Measurements from ENCODE around the gene KSR1.
"Not testable (repeated sequence)": the region's sequence is repeated elsewhere in the genome, so short reads cannot be mapped to it uniquely, and the experiment has no call there.

Gene KSR1

GRCh38 chr17:27455914-27456680 is at the start of gene KSR1:
Gene KSR1, plus strand, starts transcription at chr17:27456448. Its CDS starts 196 bp downstream, at chr17:27456644.
- DNase-seq, result peak; percentile 87

GRCh38 chr17:27407916-27408864 is 48.1 kb upstream of the KSR1 start:
- DNase-seq, result no peak

- no peak for DNase-seq
Measured at GRCh38 chr17:27408891-27409290, 47.4 kb upstream of the KSR1 start.

- DNase-seq, result not testable (repeated sequence)
Measured at GRCh38 chr17:27412158-27412557, 44.1 kb upstream of the KSR1 start.

- no peak for DNase-seq
Measured at GRCh38 chr17:27413315-27413714, 42.9 kb upstream of the KSR1 start.

GRCh38 chr17:27413792-27414191 is 42.5 kb upstream of the KSR1 start:
- DNase-seq, result no peak

- no peak for DNase-seq
Measured at GRCh38 chr17:27414271-27414670, 42.0 kb upstream of the KSR1 start.

GRCh38 chr17:27414694-27415093 is 41.6 kb upstream of the KSR1 start:
- no peak for DNase-seq

- DNase-seq, result no peak
Measured at GRCh38 chr17:27415120-27415795, 41.0 kb upstream of the KSR1 start.

- no peak for DNase-seq
Measured at GRCh38 chr17:27417596-27418365, 38.5 kb upstream of the KSR1 start.

- no peak for DNase-seq
Measured at GRCh38 chr17:27418366-27418615, 38.0 kb upstream of the KSR1 start.

- DNase-seq, result no peak
Measured at GRCh38 chr17:27419156-27419555, 37.1 kb upstream of the KSR1 start.

- DNase-seq, result no peak
Measured at GRCh38 chr17:27420211-27420950, 35.9 kb upstream of the KSR1 start.

GRCh38 chr17:27421111-27421510 is 35.1 kb upstream of the KSR1 start:
- no peak for DNase-seq

GRCh38 chr17:27421626-27422025 is 34.6 kb upstream of the KSR1 start:
- DNase-seq, result not testable (repeated sequence)

GRCh38 chr17:27422601-27423000 is 33.6 kb upstream of the KSR1 start:
- no peak for DNase-seq

- no peak for DNase-seq
Measured at GRCh38 chr17:27423651-27424050, 32.6 kb upstream of the KSR1 start.

- no peak for DNase-seq
Measured at GRCh38 chr17:27424516-27424915, 31.7 kb upstream of the KSR1 start.

GRCh38 chr17:27424941-27425340 is 31.3 kb upstream of the KSR1 start:
- no peak for DNase-seq

GRCh38 chr17:27425571-27425970 is 30.7 kb upstream of the KSR1 start:
- not testable (repeated sequence) for DNase-seq

- DNase-seq, result no peak
Measured at GRCh38 chr17:27425991-27426390, 30.3 kb upstream of the KSR1 start.

GRCh38 chr17:27426471-27426870 is 29.8 kb upstream of the KSR1 start:
- DNase-seq, result not testable (repeated sequence)

Measured in CD4-positive, alpha-beta T cell treated with Interleukin-12 subunit alpha and Interleukin-12 subunit beta, for 1 hour (primary cell).